Right ventricle myocardium inferior (tissue), 1 donor: Measurements from ENCODE around the gene GTSF1L. TPM values are rescaled to one million over a fixed set of nuclear protein-coding genes. Genes with fewer than 3 reads are reported as not detected.

Experiments
- ATAC-seq: fragments of 200-7000 bp; cut with Tn5 transposase; one replicate; pipeline ENCODE4 v1.9.1; 2020; ENCODE audit warnings: mild to moderate bottlenecking, moderate library complexity
- DNase-seq: peaks from one replicate; pipeline ENCODE4 v3.0.0; 2021; ENCODE audit errors: missing footprints
- intact Hi-C: fragments of 100-400 bp; cut with DNase I; formaldehyde crosslinking; loops from one replicate; pipeline ENCODE4 v1.11.0; 2022
- total RNA-seq: library from RNA; stranded (reverse); fragmentation: NEBNext Ultra II Directional; extraction: Animal tissue kit (Norgen Biotek cat#: 25700); gene quantifications from one replicate; pipeline ENCODE4 v1.2.1, GENCODE V29; 2021
- donor health status: DM: no; HTN: yes; CAD: no; lungs with severe emphysema.

The GTSF1L gene
- total RNA-seq, 1 donor from 2014 or later, result not detected

DNA sequence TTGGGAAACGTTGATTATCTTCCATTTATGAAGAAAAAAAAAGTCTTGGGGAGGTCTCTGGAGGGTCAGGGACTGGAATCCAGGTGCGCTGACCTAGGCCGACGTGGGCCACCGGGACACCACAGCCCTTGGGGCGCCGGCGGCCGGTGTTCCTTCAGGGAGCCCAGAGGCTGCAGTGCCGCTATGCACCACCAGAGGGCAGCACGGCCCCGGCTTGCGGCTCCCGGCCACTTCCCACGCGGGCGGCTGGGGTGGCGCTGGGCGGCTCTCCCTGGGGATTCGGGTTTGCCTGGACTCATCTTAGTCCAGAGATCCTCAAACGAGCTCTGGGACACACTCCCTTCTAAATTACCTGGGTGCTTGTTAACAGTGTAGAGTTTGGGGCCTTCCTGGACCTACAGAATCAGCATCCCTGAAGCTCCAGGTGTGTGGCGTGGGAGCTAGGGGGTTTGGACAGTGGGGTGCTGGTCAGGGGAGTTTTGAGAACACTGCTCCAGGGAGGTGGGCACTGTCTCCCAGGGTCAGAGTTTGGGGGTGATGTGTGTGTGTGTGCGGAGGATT lies 23.0 kb upstream of the GTSF1L start:
- ATAC-seq (peak; percentile 89), DNase-seq (peak; percentile 94)
- intact Hi-C loops, result loop anchor here (2.0 to 5.0 kb wide), 2 partner anchors 92 to 331 kb away; no protein-coding TSS in a partner anchor

DNA sequence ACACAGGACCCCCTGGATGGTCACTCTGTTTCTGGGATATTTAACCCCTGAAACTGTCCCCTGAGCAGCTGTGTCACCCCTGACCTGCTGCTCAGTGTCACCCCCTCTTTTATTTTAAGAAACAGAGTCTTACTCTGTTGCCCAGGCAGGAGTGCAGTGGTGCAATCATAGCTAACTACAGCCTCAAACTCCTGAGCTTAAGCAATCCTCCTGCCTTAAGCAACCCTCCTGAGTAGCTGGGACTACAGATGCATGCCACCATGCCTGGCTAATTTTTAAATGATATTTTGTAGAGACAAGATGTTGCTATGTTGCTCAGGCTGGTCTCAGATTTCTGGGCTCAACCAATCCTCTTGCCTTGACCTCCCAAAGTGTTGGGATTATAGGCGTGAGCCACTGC lies 21.5 kb upstream of the GTSF1L start:
- intact Hi-C loops, result loop anchor here (2.0 to 5.0 kb wide), 2 partner anchors 94 to 333 kb away; no protein-coding TSS in a partner anchor
- ATAC-seq, result no peak
- DNase-seq, result no peak

DNA sequence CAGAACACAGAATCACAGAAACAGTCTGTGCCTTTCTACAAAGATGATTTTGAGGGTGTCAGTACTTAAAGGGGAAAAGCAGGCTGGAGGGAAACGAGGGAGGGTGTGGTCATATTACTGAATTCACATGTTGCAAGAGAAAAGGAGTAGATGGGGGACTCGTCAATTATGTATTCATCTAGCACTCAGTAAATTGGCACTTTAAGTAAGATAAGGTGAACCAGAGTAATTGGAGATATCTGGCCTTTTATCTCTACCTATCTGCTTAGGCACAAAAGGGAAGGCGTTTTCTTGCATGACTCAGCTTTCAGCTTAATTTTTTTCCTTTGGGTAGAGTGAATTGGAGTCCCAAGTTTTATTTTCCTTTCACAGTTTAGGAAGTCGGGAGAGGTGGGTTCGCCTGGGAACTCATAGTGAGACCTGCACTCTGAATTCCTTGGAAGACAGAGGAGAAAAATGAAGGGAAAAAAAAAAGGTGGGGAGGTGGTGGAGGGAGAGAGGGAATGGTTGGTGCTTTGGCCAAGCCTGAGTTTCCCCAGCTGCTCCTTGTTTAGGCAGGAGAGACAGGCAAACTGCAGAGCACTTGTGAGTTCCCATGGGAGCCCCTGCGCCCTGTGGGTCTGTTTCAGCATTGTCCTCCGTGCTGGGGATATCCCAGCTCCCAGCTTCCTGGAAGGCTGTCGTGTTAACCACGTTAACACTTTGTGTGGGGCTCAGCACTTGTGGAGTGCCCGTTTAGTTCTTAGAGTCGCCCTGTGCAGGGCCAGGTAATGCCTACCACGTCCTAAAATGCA lies 19.7 kb upstream of the GTSF1L start:
- ATAC-seq, result no peak
- intact Hi-C loops, result loop anchor here (5.0 kb wide), 1 partner anchor 96 kb away; no protein-coding TSS in a partner anchor
- DNase-seq, result no peak

DNA sequence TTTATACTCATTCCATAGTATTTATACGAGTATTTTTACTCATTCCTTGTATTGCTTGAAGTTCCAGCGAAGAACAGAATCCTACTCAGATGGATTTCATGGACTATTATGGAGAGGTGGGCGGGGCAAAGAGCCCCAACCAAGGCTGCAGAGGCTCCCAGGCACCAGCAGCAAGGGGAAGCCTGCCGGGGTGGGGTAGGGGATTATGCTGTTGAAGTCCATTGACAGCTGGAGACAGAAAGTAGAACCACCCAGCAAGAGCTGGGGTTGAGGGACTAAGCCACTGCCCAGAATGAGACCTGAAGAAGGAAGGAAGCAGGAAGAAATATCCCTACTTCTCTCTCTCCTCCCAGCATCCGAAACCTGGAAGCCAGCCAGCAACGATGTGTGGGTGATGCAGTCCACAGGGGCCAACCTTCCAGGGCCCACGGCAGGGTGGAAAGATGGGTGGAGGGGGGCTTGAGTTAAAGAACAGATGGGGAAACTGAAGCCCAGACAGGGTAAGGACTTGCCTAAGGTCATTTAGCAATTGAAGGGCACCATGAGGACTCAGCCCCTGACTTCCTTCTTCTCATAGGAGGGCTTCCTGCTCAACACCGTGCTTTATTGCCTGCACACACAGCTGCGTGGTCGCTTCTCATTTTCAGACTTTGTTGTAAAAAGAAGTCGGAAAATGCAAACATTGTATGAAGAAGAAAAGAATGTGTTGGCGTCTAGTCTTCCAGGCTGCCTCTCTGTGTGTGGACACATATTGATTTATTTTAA lies 18.3 kb upstream of the GTSF1L start:
- DNase-seq, result no peak
- no peak for ATAC-seq
- intact Hi-C loops, result loop anchor here (5.0 kb wide), 1 partner anchor 97 kb away; no protein-coding TSS in a partner anchor

DNA sequence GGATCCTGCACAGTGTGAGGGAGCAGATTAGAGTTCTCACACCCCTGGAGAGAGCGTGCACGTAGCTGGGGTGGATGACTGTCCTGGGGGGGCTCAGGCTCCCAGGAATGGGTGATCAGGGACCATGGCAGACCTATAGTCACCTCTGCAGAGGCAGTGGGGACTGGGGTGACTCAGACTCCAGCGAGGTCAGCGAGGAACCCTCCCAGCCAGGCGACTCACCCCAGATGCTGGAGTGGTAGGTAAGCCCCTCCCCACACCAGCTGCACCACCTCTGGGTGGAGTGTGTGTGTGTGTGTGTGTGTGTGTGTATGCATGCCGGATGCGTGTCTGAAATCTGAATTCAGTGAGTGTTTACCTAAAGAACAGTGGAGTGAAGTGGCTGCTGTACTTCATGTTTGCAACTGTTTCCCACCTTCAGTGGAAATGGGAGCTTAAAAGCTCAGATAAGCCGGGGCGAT lies 17.4 kb upstream of the GTSF1L start:
- intact Hi-C loops, result no loop called here
- no peak for DNase-seq
- no peak for ATAC-seq

- ATAC-seq (no peak), DNase-seq (no peak)
- intact Hi-C loops, result no loop called here
These were observed 13.8 kb upstream of the GTSF1L start for GRCh38 chr20:43740642-43741041.

DNA sequence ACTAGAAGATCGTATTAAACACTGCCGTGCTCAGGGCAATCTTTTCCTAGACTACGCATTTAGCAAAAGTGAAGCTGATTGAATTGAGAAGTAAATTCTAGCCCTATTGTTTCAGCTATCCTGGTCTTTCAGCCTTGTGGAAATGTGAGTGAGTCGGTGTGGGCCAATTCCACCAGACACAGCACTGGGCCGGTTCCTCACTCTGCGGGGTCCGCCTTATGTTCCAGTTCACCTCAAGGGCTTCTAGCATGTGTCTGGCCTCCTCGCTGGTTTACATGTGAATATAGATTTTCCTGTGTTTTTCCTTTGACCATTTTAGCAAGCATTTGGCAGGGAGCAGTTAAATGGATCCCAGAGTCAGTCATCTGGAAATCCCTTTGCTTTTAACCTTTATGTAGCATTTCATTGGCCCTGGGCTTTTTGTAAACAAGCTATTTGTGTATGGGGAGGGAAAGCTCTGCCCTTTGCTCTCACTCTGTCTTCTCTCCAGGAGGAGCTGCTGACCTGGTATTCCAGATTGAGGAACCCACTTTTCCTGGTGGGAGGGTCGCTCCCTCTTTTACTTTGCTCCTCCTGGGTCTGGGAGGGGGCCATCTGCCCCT lies 12.4 kb upstream of the GTSF1L start:
- ATAC-seq (no peak), DNase-seq (no peak)
- intact Hi-C loops, result no loop called here

GRCh38 chr20:43737925-43738324 lies 11.1 kb upstream of the GTSF1L start:
- ATAC-seq (no peak), DNase-seq (no peak)
- intact Hi-C loops, result no loop called here

DNA sequence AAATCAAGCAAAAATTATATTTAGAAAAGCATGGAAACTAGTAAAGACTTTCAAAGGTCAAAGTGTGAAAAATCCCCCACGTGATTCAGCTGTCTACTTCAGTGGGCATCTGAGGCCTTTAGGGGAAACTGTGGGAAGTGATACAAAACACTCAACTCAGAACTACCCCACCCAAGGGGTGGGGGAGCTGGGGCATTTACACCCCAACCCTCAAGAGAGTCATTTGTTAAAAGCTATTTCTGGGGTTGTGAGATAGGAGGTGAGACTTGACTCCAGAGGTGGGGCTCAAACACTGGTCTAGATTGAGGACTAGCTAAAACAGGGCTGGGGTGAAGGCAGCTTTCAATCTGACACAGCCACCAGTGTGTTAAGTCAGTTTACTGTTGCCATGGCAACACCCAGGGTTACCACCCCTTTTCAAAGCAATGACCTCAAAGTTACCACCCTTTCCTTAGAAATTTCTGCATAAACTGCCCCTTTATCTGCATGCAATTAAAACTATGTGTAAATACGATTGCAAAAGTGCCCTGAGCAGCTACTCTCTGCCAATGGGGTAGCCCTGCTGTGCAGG lies 9.9 kb upstream of the GTSF1L start:
- DNase-seq (no peak), ATAC-seq (no peak)
- intact Hi-C loops, result no loop called here

DNA sequence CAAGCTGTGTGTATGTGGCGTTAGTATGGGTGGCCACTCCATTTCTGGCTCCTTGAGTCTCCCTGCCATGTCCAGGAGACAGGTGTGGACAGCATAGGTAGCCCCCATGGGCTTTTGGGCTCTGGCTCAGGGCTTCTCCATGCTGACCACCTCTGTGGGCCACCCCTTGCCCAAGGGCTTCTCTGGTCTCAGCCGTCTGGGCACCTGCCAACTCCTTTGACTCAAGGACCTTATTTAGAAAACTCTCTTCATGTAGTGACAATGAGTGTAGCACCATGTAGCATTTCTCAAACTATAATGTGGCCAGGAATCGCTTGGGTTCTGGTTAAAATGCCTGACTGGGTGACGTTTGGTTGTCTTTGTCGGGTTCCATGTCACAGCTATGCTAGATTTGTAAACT lies 5.1 kb upstream of the GTSF1L start:
- intact Hi-C loops, result no loop called here
- ATAC-seq (no peak), DNase-seq (no peak)

GRCh38 chr20:43731469-43731868 lies 4.7 kb upstream of the GTSF1L start:
- ATAC-seq (no peak), DNase-seq (no peak)
- intact Hi-C loops, result no loop called here

DNA sequence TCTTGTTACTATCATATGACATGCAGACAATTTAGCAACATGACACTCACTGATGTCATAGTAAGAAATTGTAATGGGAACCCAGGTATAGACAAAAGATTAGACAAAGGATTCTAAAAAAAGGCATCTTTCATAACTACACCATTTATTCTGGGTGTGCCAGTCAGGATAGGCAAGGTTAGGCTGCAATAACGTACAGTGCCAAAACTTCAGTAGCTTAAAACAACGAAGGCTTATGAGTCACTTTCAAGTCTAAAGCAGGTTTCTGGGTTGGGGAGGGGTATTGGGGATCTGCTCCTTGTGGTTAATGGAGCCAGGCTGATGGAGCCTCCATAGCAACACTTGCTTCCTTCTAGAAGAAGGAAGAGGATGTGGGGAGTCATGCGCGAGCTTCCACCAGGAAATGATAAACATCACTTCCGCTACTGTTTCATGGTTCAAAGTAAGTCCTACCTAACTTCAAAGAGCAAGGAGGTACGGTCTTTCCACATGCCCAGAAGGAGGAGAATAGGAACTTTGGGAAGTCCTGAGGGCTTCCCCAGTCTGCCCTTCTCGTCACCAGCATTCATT lies 2.0 kb upstream of the GTSF1L start:
- no peak for DNase-seq
- no peak for ATAC-seq
- intact Hi-C loops, result no loop called here

GRCh38 chr20:43727980-43728590 lies 1.3 kb upstream of the GTSF1L start:
- intact Hi-C loops, result no loop called here
- no peak for DNase-seq
- no peak for ATAC-seq

GRCh38 chr20:43726333-43726732 lies 469 bp downstream of the GTSF1L start:
- intact Hi-C loops, result no loop called here
- DNase-seq, result no peak
- ATAC-seq, result no peak

GRCh38 chr20:43725666-43726065 lies 1.1 kb downstream of the GTSF1L start:
- ATAC-seq, result no peak
- intact Hi-C loops, result no loop called here

DNA sequence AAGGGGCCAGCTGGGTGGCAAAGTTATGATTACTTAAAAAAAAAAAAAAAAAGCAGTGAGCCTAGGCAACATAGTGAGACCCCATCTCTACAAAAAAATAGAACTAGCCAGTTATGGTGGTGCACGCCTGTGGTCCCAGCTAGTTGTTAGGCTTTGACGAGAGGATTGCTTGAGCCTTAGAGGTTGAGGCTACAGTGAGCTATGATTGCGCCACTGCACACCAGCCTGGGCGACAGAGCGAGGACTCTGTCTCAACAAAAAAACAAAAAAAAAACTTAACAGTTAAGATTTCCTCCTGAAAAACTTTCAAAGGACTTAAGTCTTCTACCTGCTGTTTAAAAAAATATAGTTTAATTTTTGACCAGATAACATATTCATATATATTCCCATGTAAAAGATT lies 2.4 kb downstream of the GTSF1L start:
- DNase-seq, result no peak
- intact Hi-C loops, result no loop called here
- ATAC-seq, result no peak

More at GRCh38 chr20:43725666-43726065, 1.1 kb downstream of the GTSF1L start:
- no peak for DNase-seq

DNA sequence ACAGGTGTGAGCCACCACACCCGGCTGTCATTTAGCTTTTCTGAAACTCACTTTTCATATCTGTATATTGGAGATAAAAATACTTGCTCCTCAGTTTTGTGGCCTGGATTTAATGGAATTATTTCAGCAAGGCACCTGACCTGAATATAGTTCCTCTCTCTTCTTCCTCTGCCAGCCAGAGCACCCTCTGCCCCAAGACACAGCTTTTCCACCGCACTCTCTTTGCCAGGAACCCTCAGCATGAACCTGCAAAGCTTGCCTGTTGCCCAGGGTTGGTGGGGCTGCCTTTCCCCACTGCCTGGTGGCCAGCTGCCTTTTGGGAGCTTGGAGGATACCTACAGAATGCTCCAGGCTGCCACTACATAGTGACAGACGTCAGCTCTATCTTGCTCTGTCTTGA lies 3.1 kb downstream of the GTSF1L start:
- DNase-seq, result no peak
- intact Hi-C loops, result no loop called here

DNA sequence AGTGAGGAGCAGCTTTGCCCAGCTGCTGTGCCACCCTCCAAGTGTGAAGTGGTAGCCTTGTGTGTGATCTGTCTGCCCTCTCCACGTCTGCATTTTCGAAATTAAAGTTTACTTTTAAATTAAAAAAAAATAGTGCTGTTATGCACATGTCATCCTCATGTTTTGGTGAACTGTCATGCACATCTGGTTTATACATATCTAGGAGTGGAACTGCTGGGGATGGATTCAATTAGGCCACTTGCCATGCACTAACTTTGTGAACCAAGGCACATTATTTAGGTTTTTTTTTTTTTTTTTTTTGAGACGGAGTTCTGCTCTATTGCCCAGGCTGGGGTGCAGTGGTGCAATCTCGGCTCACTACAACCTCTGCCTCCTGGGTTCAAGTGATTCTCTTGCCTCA lies 3.6 kb downstream of the GTSF1L start:
- DNase-seq (no peak), ATAC-seq (no peak)
- intact Hi-C loops, result no loop called here

More for the DNA sequence above, 3.1 kb downstream of the GTSF1L start:
- ATAC-seq, result no peak
